NCI-H82 treated with DMSO at 0.1 percent for 48 hours (cell line): Measurements from ENCODE around the gene ANXA8L1.
"Not testable (repeated sequence)": the region's sequence is repeated elsewhere in the genome, so short reads cannot be mapped to it uniquely, and the experiment has no call there.

Source experiments
- DNase-seq: peaks from one replicate; lab custom pipeline; 2025; ENCODE audit not compliant: unreplicated experiment; lab: John Stamatoyannopoulos, UW

The ANXA8L1 gene

DNA sequence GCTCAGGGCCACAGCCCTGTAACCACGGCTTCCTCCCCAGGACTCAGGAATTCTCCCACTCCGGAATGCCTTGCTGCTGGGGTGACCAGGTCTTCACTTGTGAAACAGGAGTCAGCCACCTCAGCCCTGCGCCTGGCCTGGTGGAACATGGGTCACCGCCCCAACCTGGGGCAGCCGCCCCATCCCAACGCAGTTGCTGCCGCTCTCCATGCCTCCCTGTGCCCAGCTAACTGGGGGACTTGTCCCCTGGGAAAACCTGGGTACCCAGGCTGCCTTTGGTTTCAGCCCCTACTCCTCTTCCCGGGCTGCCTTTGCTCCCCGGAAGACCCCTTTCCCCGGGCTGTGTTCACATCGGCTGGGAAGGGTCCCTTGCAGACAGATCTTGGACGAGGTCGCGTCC is 22.2 kb downstream of the ANXA8L1 start:
- not testable (repeated sequence) for DNase-seq

DNA sequence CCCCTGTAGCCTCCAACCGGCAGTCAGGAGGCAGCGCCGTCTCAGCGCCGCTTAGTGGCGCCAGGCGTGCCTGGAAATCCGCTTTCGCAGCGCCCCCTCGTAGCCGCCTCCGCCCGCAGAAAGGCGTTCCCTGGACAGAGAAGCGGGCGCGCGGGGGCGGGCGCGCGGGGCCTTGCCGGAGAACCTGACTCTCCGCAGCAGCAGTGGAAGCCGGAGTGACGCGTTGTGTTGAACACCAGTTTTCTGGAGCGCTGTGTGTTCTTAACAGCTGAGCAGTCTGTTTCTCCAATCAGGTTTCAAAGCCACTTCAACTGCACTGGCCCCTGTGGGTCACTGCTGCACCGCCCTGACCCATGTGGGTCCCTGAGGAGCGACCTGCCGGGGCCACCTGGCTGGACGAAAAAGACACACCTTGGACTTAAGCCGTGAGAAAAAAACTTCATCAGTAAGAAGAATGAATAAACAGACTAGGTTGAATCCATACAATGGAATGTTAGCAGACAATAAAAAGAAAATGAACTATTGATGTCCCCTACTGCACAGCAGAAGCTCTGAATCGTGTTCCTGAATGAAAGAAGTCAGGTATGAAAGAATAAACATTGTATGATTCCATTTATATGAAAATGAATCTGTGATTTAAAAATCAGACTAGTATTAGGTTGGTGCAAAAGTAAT is 22.8 kb downstream of the ANXA8L1 start:
- not testable (repeated sequence) for DNase-seq

DNA sequence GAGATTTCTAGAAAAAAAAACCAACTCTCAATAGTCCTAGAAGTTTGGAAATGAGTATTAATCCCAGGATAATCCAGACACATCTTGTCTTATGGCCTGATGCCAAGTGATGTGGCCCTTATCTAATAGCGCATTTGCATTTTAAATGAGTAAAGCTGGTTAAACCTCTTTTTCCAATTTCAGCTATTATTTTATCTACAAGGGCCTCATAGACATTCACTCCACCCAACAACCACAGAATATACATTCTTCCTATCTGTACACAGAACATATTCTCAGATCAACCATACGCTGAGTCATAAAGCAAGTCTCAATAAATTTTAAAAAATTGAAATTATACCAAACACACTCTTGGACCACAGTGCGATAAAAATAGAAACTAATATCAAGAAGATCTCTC is 34.0 kb downstream of the ANXA8L1 start:
- not testable (repeated sequence) for DNase-seq

DNA sequence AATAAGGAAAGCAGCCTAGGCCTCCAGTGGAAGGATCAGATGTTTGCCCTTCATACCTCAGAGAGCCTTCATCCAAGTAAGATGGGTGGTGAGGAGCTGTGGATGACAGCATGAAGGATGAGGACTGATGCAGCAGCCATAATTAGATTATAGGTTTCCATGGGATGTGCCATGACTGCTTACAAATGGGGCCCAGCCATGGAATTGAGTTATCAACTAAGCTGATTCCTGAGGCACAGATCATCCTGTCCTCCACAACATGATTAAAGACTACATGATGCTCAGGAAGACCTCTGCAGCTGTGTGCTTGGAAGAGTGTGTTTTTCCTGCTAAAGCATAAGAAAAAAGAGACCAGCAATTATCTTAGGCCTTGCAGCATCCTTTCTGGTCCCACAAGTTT is 35.5 kb downstream of the ANXA8L1 start:
- DNase-seq, result not testable (repeated sequence)

DNA sequence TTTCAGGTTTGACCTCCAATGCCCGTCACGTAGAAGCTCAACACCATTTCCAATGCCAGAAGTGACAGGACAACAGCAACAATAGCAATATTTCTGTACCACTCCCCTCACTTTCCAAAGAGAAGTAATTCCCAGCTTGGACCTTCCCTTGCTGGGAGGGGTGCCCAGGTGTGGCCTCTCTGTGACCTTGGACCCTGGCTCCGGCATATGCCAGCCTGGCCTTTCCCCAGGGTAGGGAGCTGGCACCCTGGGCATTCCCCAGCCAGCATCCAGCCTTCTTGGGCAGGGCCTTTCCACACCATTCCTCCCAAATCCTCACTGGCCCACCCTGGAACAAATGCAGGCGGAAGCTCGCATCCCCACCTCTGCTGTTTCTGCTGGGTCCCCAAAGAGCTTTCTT is 37.1 kb downstream of the ANXA8L1 start:
- not testable (repeated sequence) for DNase-seq

DNA sequence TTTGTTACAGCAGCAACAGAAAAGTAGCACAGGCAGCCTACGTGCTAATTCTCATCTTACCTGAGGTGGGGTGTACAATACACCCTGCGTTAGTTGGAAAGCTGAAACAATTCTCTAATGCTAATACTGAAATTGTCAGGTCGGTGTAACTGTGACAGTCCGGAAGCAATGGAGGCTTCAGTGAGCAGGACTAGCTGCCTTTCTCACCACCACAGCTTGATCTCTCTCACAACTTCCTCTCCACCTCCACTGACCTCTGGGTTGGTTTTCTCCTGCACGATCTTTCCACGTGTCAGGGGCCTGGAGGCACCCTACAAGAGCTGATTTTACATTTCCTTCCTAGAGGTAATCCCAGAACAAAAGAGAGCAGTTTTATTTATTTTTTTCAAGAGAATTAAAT is 39.7 kb downstream of the ANXA8L1 start:
- DNase-seq, result not testable (repeated sequence)

DNA sequence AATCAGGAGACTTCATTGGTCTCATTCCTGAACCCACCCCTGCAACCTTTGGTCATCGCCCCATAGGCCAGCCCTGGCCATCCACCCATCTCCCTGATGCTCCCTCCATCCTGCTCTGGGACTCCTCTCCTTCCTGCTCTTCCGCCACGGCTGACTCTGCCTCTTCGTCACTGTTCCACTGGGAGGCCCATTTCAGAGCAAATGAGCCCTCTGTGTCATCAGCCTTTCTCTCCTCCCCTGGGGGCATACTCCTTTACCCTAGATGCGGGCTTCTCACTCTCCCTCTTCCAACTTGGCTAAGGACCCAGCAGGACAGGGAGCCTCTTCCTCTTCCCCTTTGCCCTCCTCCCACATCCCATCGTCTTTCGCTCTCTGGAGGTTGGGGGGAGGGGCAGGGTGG is 42.7 kb downstream of the ANXA8L1 start:
- DNase-seq, result not testable (repeated sequence)

DNA sequence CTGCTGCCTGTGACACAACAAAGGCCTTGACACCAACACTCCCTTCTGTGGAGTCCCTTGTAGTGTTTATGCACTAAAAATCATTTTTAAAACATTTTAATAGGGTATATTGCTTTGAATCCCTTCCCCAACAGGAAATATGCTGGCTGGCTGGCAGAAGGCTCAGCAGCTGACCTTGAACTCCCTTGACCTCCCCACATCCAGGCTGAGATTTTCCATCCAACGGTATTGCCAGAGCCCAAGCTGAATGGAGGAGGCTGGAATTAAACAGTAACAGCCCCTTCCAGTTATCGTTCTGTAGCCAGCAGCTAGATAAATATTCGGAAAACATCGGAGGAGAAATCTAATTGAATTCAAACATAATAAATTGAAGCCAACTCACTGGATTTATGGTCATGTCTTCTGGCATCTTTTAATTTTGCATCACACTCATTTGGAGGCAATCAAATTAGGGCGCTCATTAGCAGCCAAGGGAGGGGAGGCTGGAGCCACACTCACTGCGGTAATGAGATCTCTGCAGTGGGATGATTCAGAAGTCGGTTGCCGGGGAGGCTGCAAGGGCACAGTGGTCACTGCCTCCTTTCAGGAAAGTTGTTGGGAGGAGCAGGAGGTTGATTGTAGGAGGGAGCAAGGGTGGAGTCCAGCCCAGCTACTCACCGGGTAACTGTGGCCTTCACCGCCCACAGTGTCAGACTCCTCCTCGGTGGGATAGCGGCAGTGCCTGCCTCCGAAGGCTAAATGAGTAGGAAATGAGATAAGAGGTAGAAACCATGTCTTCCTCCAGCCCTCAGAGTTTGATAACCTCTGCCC is 44.2 kb downstream of the ANXA8L1 start:
- not testable (repeated sequence) for DNase-seq

DNA sequence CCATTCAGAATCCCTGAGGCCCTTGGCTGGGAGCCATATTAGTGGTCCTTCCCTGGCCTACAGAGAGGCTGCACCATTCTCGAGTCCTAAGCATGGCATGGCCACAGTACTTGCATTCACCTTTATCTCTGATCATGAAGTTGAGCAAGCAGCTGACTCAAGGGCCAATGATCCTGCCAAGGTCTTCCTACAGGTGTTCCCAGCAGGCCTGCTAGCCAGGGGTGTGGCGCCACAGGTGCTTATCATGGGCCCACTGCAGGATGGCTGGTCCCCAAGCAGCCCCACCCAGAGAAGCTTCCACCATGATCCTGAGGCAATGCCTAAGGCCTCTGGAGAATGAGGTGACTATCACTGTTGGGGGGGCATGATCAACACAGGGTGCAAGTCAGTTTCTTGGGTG is 48.0 kb downstream of the ANXA8L1 start:
- not testable (repeated sequence) for DNase-seq

DNA sequence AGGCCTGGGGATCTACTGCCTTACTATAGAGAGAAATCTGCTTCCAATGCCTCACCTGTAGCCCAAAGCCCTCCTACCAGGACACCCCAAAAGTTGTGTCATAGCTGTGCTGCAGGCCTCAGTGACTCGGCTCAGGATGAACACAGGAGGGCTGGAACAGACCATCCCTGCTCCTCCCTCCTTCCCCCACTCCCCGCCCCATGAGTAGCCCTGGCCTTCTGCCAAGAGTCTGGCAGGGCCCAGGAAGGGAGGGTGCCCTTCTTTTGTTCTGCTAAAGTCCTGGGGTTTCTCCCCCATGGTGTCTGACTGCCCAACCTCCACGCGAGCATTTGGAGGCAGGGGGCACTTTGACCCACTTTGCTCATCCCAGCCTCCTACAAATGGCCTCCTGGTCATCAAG is 65.4 kb downstream of the ANXA8L1 start:
- not testable (repeated sequence) for DNase-seq
